H1 (cell line): ENCODE measurements around the gene CRADD. TPM values are rescaled to one million over a fixed set of nuclear protein-coding genes. Genes with fewer than 3 reads are reported as not detected.

ENCODE experiments used
- ATF2 ChIP-seq: IDR thresholded peaks from 2 replicates; pipeline ENCODE4 v1.6.1; 2012; ENCODE audit warnings: low read length, inconsistent platforms
- polyA plus RNA-seq, 7 experiments: library from polyadenylated mRNA; depleted of rRNA in 3 of 7; stranded (reverse) in 5 of 7; unstranded in 2 of 7; fragments of >200 nt in 5 of 7; fragments of 200-250 nt in 2 of 7; gene quantifications; 1 replicate in 5 of 7; 2 replicates in 1 of 7; 4 replicates in 1 of 7; pipeline versions ENCODE4 v1.2.1 to v1.2.3, GENCODE V29; 2011 to 2013; ENCODE audit warnings: missing spikeins in 2 of 7, mixed read lengths in 2 of 7
- total RNA-seq: library from RNA; stranded (reverse); fragmentation: NEBNext Ultra II Directional; extraction: Animal tissue kit (Norgen Biotek cat#: 25700); gene quantifications from 2 replicates; pipeline ENCODE4 v1.2.1, GENCODE V29; 2021

The CRADD gene
- total and polyA plus RNA-seq, 2 of the 8 experiments (the other 6 are each of a cell fraction or from before 2014, with no cell fraction given), result 8.1 to 15.4 TPM

DNA sequence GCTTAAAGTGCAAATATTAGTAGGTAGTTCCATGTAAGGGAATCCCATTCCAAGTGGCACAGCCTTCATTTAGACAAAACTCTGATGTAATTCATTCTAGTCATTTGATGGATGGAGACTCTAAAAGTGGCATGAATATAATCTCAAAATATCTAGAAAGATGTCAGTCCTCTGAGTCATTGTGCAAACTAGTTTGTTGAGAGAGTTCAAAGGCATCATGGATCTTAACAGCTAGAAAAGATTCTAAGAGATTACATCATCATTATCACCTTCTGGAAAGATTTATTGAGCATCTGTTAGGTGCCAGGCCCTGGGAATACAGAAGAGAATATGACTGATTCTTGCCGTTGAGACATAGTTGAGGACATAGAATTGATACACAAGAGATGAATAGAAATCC lies 30.7 kb downstream of the CRADD start (continued):
- TF ChIP-seq ATF2, result no peak
